Fibroblast of mammary gland (primary cell): ENCODE data around the gene TMEM267.
"Not testable (repeated sequence)": the region's sequence is repeated elsewhere in the genome, so short reads cannot be mapped to it uniquely, and the experiment has no call there.

ENCODE experiments used
- DNase-seq: peaks from one replicate; pipeline ENCODE4 v3.0.0-alpha.2; 2010; ENCODE audit warnings: low read depth
- H3K4me3 ChIP-seq: 2 replicates; pipeline ENCODE4 v1.5.1; 2011; ENCODE audit warnings: low read depth, mild to moderate bottlenecking, low read length, moderate library complexity; ENCODE audit not compliant: control insufficient read depth
- TF ChIP-seq, protein P1 (sequence below): conservative IDR thresholded peaks from 2 replicates; pipeline ENCODE4 v1.5.1; 2011; ENCODE audit warnings: low read depth, low read length, inconsistent platforms; ENCODE audit not compliant: control insufficient read depth, insufficient read depth

The TMEM267 gene

DNA sequence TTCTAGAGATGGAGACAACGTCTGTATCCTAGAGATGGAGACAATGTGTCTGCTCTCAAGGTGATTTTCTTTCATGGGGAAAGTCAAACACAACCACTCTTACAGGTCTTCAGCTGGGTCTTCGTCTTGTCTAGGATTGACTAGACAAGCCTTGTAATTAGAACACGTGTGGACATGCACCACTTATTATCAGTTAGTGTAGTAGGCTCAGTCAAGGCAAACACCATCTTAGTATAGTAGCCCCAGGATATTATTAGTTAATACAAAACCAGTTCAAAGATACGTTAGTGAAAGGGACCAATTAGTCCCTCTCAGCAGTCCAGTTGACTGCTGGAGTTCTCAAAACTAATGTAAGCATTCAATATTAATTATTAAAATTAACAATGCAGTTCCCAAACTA is 56.4 kb downstream of the TMEM267 start:
- H3K4me3 ChIP-seq: no peak overlapping the region
- TF ChIP-seq, protein P1, sequence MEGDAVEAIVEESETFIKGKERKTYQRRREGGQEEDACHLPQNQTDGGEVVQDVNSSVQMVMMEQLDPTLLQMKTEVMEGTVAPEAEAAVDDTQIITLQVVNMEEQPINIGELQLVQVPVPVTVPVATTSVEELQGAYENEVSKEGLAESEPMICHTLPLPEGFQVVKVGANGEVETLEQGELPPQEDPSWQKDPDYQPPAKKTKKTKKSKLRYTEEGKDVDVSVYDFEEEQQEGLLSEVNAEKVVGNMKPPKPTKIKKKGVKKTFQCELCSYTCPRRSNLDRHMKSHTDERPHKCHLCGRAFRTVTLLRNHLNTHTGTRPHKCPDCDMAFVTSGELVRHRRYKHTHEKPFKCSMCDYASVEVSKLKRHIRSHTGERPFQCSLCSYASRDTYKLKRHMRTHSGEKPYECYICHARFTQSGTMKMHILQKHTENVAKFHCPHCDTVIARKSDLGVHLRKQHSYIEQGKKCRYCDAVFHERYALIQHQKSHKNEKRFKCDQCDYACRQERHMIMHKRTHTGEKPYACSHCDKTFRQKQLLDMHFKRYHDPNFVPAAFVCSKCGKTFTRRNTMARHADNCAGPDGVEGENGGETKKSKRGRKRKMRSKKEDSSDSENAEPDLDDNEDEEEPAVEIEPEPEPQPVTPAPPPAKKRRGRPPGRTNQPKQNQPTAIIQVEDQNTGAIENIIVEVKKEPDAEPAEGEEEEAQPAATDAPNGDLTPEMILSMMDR: no peak
- DNase-seq: no peak

DNA sequence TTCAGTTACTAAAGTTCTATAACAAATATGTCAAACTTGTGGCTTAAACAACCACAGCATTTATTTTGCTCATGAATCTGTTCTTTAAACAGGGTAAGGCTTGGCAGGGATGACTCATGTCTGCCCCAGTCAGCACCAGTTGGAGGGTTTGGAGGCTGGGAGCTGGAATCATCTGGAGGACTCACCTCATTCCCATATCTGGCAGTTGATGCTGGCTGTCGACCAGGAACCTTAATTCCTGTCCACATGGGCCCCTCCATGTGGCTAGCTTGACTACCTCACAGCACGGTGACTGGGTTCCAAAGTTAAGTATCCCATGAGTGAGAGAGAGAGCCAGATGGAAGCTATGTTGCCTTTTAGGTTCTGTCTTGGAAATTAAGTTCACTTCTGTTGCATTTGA is 57.7 kb downstream of the TMEM267 start:
- DNase-seq: peak; percentile 82
- no peak overlapping the region for H3K4me3 ChIP-seq
- TF ChIP-seq, protein P1: no peak

DNA sequence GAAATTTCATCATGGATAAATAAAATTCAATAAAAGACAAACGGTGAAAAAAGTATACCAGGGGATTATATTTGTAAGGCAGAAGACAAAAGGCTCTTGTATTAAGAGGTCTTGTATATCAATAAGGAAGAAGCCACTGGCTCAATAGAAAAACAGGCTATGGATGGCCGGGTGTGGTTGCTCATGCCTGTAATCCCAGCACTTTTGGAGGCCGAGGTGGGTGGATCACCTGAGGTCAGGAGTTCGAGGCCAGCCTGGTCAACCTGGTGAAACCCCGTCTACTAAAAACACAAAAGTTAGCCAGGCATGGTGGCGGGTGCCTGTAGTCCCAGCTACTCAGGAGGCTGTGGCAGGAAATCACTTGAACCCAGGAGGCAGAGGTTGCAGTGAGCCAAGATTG is 60.6 kb downstream of the TMEM267 start:
- not testable (repeated sequence) for DNase-seq, H3K4me3 ChIP-seq

DNA sequence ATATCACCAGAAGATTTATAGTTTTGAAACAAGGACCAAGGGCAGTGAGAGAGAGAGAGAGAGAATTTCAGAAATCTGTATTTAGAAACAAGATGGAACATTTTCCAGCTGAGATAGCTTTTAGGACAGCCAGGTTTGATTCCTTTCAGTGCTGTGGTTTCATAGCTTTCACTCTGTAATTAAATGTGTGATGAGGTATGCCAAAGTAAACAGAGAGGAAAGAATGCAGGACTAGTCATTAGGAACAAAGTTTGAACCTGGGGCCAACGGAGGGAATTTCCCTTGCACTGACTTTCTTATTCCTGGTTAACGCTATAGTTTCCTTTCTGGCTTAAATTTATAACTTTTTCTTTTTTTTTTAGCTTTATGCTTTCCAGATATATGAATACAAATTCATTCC is 61.5 kb downstream of the TMEM267 start:
- no peak overlapping the region for H3K4me3 ChIP-seq
- TF ChIP-seq, protein P1: no peak
- DNase-seq: peak; percentile 56

DNA sequence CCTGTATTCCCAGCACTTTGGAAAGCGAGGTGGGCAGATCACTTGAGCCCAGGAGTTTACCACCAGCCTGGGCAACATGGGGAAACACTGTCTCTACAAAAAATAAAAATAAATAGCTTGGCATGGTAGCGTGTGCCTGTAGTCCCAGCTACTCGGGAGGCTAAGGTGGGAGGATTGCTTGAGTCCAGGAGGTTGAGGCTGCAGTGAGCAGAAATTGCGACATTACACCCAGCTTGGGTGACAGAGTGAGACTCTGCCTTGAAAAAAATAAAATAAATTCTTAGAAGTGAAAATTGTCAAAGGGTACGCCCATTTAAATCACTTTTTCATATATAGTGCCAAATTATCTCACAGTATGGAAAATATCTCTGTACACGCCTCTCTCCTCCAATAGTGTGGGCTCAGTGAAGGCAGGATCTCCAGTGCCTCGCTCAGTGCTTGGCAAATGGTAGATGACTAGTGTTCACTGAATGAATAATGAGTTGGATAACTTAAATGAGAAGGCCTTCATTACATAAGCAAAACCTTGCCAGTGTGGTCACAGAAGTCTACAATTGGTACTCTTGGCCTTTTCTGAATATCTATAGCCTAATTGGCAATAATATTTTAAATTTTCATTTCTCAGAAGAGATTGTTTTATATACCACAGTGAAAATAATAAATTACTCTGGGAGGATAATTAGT is 62.1 kb downstream of the TMEM267 start:
- TF ChIP-seq, protein P1: no peak
- DNase-seq: no peak
- no peak overlapping the region for H3K4me3 ChIP-seq

DNA sequence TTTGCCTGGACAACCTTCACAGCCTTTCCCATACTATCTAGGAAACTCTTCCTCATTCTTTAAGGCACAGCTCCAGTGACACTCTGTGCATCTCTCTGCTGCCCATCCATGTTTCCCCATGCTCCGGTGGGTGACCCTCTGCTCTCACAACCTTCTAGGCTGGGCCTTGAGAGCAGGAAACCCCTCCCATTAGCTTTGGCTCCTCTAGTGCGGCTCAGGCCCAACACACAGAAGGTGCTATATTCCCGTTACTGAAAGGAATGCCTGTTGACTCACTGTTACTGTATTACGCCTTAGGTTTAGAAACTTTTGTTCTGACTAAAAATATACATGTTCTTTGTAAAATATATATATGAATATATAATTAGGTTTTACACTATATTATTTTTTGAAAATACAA is 63.4 kb downstream of the TMEM267 start:
- no peak for DNase-seq
- TF ChIP-seq, protein P1: no peak
- H3K4me3 ChIP-seq: no peak overlapping the region

DNA sequence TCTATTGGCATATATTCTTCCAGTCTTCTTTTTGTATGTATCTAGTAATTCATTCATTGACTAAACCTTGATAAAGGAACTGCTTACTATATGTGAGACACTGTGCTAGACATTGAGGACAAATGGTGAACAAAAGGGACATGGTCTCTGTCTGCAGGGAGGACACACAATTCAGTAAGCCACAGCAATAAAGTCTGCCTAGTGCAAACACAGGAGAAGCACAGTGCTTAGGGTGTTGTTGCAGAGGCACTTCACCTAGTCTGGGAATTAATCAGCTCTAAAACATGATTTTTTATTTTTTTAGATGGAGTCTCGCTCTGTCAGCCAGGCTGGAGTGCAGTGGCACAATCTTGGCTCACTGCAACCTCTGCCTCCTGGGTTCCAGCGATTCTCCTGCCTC is 65.1 kb downstream of the TMEM267 start:
- TF ChIP-seq, protein P1: no peak
- no peak for DNase-seq
- H3K4me3 ChIP-seq: no peak overlapping the region
